GM12878 (cell line): ENCODE data around the gene ZBTB3. TPM values are rescaled to one million over a fixed set of nuclear protein-coding genes. Genes with fewer than 3 reads are reported as not detected.

Experiments used
- ATAC-seq: fragments of 200-7000 bp; cut with Tn5 transposase; 3 replicates; pipeline ENCODE4 v1.9.1; 2020; ENCODE audit warnings: mild to moderate bottlenecking, moderate library complexity
- BruUV-seq: library from RNA; stranded (reverse); fragments of 400-500 nt; replicated peaks from 2 replicates; lab custom pipeline; 2021; lab: Mats Ljungman, UMichigan
- CTCF ChIA-PET: fragments of 300-600 bp; sonication (Branson Sonifier 250); formaldehyde crosslinking; extraction: SDS; loops from one replicate; lab custom pipeline; 2021; ENCODE audit warnings: inconsistent platforms; lab: Yijun Ruan, JAX
- POLR2A ChIA-PET: fragments of 350-600 bp; formaldehyde crosslinking; extraction: SDS; loops from one replicate; lab custom pipeline; 2021; ENCODE audit warnings: inconsistent platforms; lab: Charles Lee
- RAD21 ChIA-PET: fragments of 300-600 bp; sonication (Branson Sonifier 250); formaldehyde crosslinking; loops from one replicate; lab custom pipeline; 2023; ENCODE audit warnings: antibody characterized with exemption; ENCODE audit not compliant: unreplicated experiment; lab: Charles Lee
- SMC1A ChIA-PET: fragments of 300-600 bp; sonication (Branson Sonifier 250); formaldehyde crosslinking; loops from one replicate; lab custom pipeline; 2023; ENCODE audit not compliant: unreplicated experiment, uncharacterized antibody; lab: Charles Lee
- DNase-seq: peaks from one replicate; pipeline ENCODE4 v3.0.0-alpha.2; 2011; ENCODE audit warnings: low read depth, low spot score
- FAIRE-seq: peaks from 3 replicates; lab custom pipeline; 2011; peaks lifted over from hg19 to GRCh38; lab: Jason Lieb, UNC
- H2AFZ ChIP-seq: 2 replicates; pipeline ENCODE4 v1.6.0; 2011; ENCODE audit warnings: low read depth, low read length, control low read depth; ENCODE audit not compliant: control insufficient read depth
- H3K27ac ChIP-seq: 2 replicates; pipeline ENCODE4 v1.5.1; 2011; ENCODE audit warnings: control low read depth; ENCODE audit not compliant: control insufficient read depth, insufficient read depth
- H3K27me3 ChIP-seq, 2 experiments: replicated peaks in 1 of 2; 2 replicates each; pipeline versions ENCODE4 v1.6.0 to v1.6.1; 2011; ENCODE audit warnings: low read length in 1 of 2; ENCODE audit not compliant: control insufficient read depth in 2 of 2, insufficient read depth in 2 of 2
- H3K36me3 ChIP-seq, 2 experiments: 2 replicates each; pipeline ENCODE4 v1.5.1; 2011; ENCODE audit warnings: low read length in 1 of 2; ENCODE audit not compliant: control insufficient read depth in 2 of 2, insufficient read depth in 2 of 2
- H3K4me1 ChIP-seq: 2 replicates; pipeline ENCODE4 v1.6.1; 2011; ENCODE audit warnings: mild to moderate bottlenecking, low read length, moderate library complexity, mixed read lengths; ENCODE audit not compliant: control insufficient read depth, insufficient read depth
- H3K4me2 ChIP-seq: 2 replicates; pipeline ENCODE4 v1.6.0; 2011; ENCODE audit warnings: control low read depth; ENCODE audit not compliant: control insufficient read depth, insufficient read depth
- H3K4me3 ChIP-seq: fragments of 200-600 bp; sonication (generic); 2 replicates; pipeline ENCODE4 v1.5.1; 2016
- H3K79me2 ChIP-seq: 2 replicates; pipeline ENCODE4 v1.6.0; 2011; ENCODE audit warnings: low read length; ENCODE audit not compliant: control insufficient read depth, insufficient read depth
- H3K9ac ChIP-seq: 2 replicates; pipeline ENCODE4 v1.8.0; 2011; ENCODE audit warnings: low read length, control low read depth, mixed read lengths; ENCODE audit not compliant: control insufficient read depth, insufficient read depth
- H3K9me3 ChIP-seq: replicated peaks from 3 replicates; pipeline ENCODE4 v1.5.1; 2011; ENCODE audit warnings: mild to moderate bottlenecking, low read length; ENCODE audit not compliant: control insufficient read depth, insufficient read depth
- H4K20me1 ChIP-seq: 2 replicates; pipeline ENCODE4 v1.6.0; 2011; ENCODE audit not compliant: control insufficient read depth, insufficient read depth
- CBFB ChIP-seq: IDR thresholded peaks from 2 replicates; pipeline ENCODE4 v1.6.1; 2016; ENCODE audit warnings: antibody characterized with exemption, low read depth
- EGR1 ChIP-seq, 2 experiments: IDR thresholded peaks; 1 replicate in 1 of 2; 2 replicates in 1 of 2; pipeline ENCODE4 v1.6.1; 2011 to 2012; ENCODE audit warnings: low read depth in 2 of 2, low read length in 2 of 2, borderline replicate concordance in 1 of 2, mild to moderate bottlenecking in 1 of 2, moderate library complexity in 1 of 2
- ESRRA ChIP-seq: IDR thresholded peaks from 2 replicates; pipeline ENCODE4 v1.6.1; 2012; ENCODE audit warnings: mild to moderate bottlenecking, low read length, improper control_type of control experiment
- IKZF1 ChIP-seq: fragments of 450-650 bp; conservative IDR thresholded peaks from 2 replicates; pipeline ENCODE4 v1.6.1; 2017; ENCODE audit warnings: antibody characterized with exemption, mild to moderate bottlenecking
- KAT2A ChIP-seq: conservative IDR thresholded peaks from 2 replicates; pipeline ENCODE4 v1.6.1; 2011; ENCODE audit warnings: low read depth, low read length; ENCODE audit not compliant: control insufficient read depth
- MYC ChIP-seq: IDR thresholded peaks from 2 replicates; pipeline ENCODE4 v1.6.1; 2011; ENCODE audit warnings: mild to moderate bottlenecking, low read length, moderate library complexity, inconsistent platforms; ENCODE audit not compliant: insufficient read depth, insufficient replicate concordance, insufficient read length, severe bottlenecking
- POLR2AphosphoS5 ChIP-seq: IDR thresholded peaks from 2 replicates; pipeline ENCODE4 v1.6.1; 2011; ENCODE audit warnings: mild to moderate bottlenecking, low read length, inconsistent platforms
- STAT1 ChIP-seq: fragments of 450-650 bp; conservative IDR thresholded peaks from 2 replicates; pipeline ENCODE4 v1.6.1; 2014; ENCODE audit warnings: antibody characterized with exemption, mild to moderate bottlenecking
- TAF1 ChIP-seq: IDR thresholded peaks from 2 replicates; pipeline ENCODE4 v1.6.1; 2011; ENCODE audit warnings: mild to moderate bottlenecking, low read depth, low read length, borderline replicate concordance
- TCF12 ChIP-seq: IDR thresholded peaks from 2 replicates; pipeline ENCODE4 v1.6.1; 2011; ENCODE audit warnings: low read depth, mild to moderate bottlenecking, low read length
- WRNIP1 ChIP-seq: IDR thresholded peaks from 2 replicates; pipeline ENCODE4 v1.6.1; 2011; ENCODE audit warnings: low read depth, low read length, improper control_type of control experiment, borderline replicate concordance
- YY1 ChIP-seq: IDR thresholded peaks from 2 replicates; pipeline ENCODE4 v1.6.1; 2011; ENCODE audit warnings: low read depth, mild to moderate bottlenecking, low read length
- ZBTB33 ChIP-seq: fragments of 450-650 bp; IDR thresholded peaks from 2 replicates; pipeline ENCODE4 v1.6.1; 2017; ENCODE audit warnings: mild to moderate bottlenecking
- ZNF24 ChIP-seq: fragments of 450-650 bp; IDR thresholded peaks from 2 replicates; pipeline ENCODE4 v1.6.1; 2017; ENCODE audit warnings: antibody characterized with exemption, mild to moderate bottlenecking
- ZNF592 ChIP-seq: fragments of 450-650 bp; IDR thresholded peaks from 2 replicates; pipeline ENCODE4 v1.6.1; 2017; ENCODE audit warnings: mild to moderate bottlenecking, moderate library complexity
- whole genome bisulfite sequencing: methylation state at CpG from one replicate; pipeline ENCODE4 v1.1.6; 2016; ENCODE audit warnings: low lambda C conversion rate; ENCODE audit not compliant: insufficient replicate concordance, insufficient coverage; ENCODE audit errors: missing lambda C conversion rate; 5-methylcytosine and 5-hydroxymethylcytosine counted together
- in situ Hi-C: fragments of 300-500 bp; cut with MboI; formaldehyde crosslinking; loops from 9 replicates; pipeline ENCODE4 v1.14.3; 2018; ENCODE audit warnings: mixed read lengths
- intact Hi-C: fragments of 100-400 bp; cut with micrococcal nuclease; formaldehyde crosslinking; loops from one replicate; pipeline ENCODE4 v1.14.2; 2022; ENCODE audit not compliant: unreplicated experiment
- polyA plus RNA-seq, 11 experiments: library from polyadenylated mRNA; depleted of rRNA in 4 of 11; unstranded in 6 of 11; stranded (reverse) in 5 of 11; fragments of >200 nt; fragmentation: Nextera tagmentation in 4 of 11; fragmentation: Illumina TruSeq in 1 of 11; extraction: Ambion mirVana in 4 of 11; extraction: Trizol in 1 of 11; gene quantifications; 1 replicate in 1 of 11; 2 replicates in 10 of 11; pipeline versions ENCODE4 v1.2.1 to v1.2.3, GENCODE V29; 2011 to 2016; ENCODE audit warnings: inconsistent platforms in 2 of 11, missing spikeins in 2 of 11, low read depth in 1 of 11
- total RNA-seq, 4 experiments: library from RNA; depleted of rRNA in 3 of 4; stranded (reverse); fragments of >200 nt in 3 of 4; fragmentation: Illumina TruSeq in 1 of 4; extraction: Trizol in 1 of 4; gene quantifications; 2 replicates each; pipeline versions ENCODE4 v1.2.1 to v1.2.3, GENCODE V29; 2013 to 2021

The ZBTB3 gene
- total and polyA plus RNA-seq, 10 of the 15 experiments (the other 5 are each of a cell fraction or from before 2014, with no cell fraction given): 1.4 to 7.7 (median 4.8) TPM

- BruUV-seq: no TSS peak
- peak within 1 kb of the TSS; percentile 81 for H3K4me2 ChIP-seq
- POLR2A ChIA-PET: interaction anchor here (0.5 to 6.8 kb wide), 38 partner anchors 13 to 1480 kb away, joined by 3 to 79 read pairs (median 6); partner anchors contain the start of genes BSCL2, C11orf98, CSKMT and EEF1G
- WGBS: under 1% methylated on average over 69 of the region's 72 CpGs
- SMC1A ChIA-PET: interaction anchor here (1.0 to 4.8 kb wide), 16 partner anchors 8 to 154 kb away, joined by 3 to 27 read pairs (median 4); partner anchors contain the start of genes BSCL2, C11orf98, CSKMT and GANAB
- RAD21 ChIA-PET: interaction anchor here (0.6 to 5.2 kb wide), 26 partner anchors 16 to 480 kb away, joined by 3 to 44 read pairs (median 4); partner anchors contain the start of genes B3GAT3, C11orf98, CSKMT and POLR2G
- H3K27me3 ChIP-seq: no peaks in the 10 kb centered on the region
- peak within 1 kb of the TSS; percentile 100 for H3K4me3 ChIP-seq
- ATAC-seq (peak; percentile 90), DNase-seq (peak; percentile 95), FAIRE-seq (no peak)
- H3K4me1 ChIP-seq: no peaks in the 10 kb centered on the region; the same call in 1 of the 2 replicates
- H3K36me3 ChIP-seq: peaks cover 4 to 23% of the 10 kb centered on the region in 2 experiments
- CTCF ChIA-PET: interaction anchor here (0.8 to 5.4 kb wide), 13 partner anchors 18 to 157 kb away, joined by 3 to 34 read pairs (median 4); partner anchors contain the start of genes BSCL2, C11orf98, CSKMT and EEF1G
- H3K9me3 ChIP-seq: no peaks in the 10 kb centered on the region; the same call in 2 of the 3 replicates
- H3K27ac ChIP-seq: peak within 1 kb of the TSS; percentile 94
- H4K20me1 ChIP-seq: peaks cover 11% of the 10 kb centered on the region; the same call in 1 of the 2 replicates
- peak within 1 kb of the TSS; percentile 91 for H3K9ac ChIP-seq
- in situ Hi-C loops (no loop called here), intact Hi-C loops (loop anchor here (1.0 to 5.0 kb wide), 6 partner anchors 18 to 129 kb away; partner anchors contain the start of genes MTA2, NXF1, TAF6L and ZBTB3)
- H2AFZ ChIP-seq: peak within 1 kb of the TSS; percentile 96
- H3K79me2 ChIP-seq: peaks cover 75% of the 10 kb centered on the region
- TF ChIP-seq KAT2A: no peak
- peak; percentile 67 for TF ChIP-seq CBFB
- peak; percentile 57; the same call in 1 of the 2 replicates for TF ChIP-seq ZNF24
- peak; percentile 83 for TF ChIP-seq MYC
- TF ChIP-seq IKZF1: peak; percentile 93
- TF ChIP-seq ZNF592: no peak
- peak; percentile 93 for TF ChIP-seq POLR2AphosphoS5
- TF ChIP-seq ESRRA: no peak
- peak; percentile 55 for TF ChIP-seq YY1
- no peak for TF ChIP-seq WRNIP1
- peak; percentile 77; the same call in 1 of the 2 replicates for TF ChIP-seq TCF12
- peak; percentile 46; the same call in 1 of the 2 replicates for TF ChIP-seq STAT1
- no peak; the same call in 1 of the 2 replicates for TF ChIP-seq ZBTB33
- peak; percentile 64; the same call in 1 of the 2 replicates for TF ChIP-seq TAF1
- peak; percentile 76; a peak in 2 of 3 replicates for TF ChIP-seq EGR1 (IDR thresholded peaks at IDR 0.05; ENCODE audit: borderline replicate concordance in 1 of 2, low read depth in 2 of 2, low read length in 2 of 2)
Observed at GRCh38 chr11:62727165-62727871, 26.6 kb downstream of the ZBTB3 start, which contains the start of gene HNRNPUL2. HNRNPUL2 (minus strand) TSS chr11:62727457; CDS start chr11:62727156, 301 bp downstream.
